ENCODE measurements around the gene RBM33.
"Not testable (repeated sequence)": the region's sequence is repeated elsewhere in the genome, so short reads cannot be mapped to it uniquely, and the experiment has no call there.

The RBM33 gene

GRCh38 chr7:155690655-155691054, 46.2 kb downstream of the RBM33 start:
- not testable (repeated sequence) for DNase-seq (ENCODE audit: low spot score)

- DNase-seq (ENCODE audit: low spot score), result no peak
These were observed 47.9 kb downstream of the RBM33 start for GRCh38 chr7:155692317-155692716.

GRCh38 chr7:155693826-155694225, 49.4 kb downstream of the RBM33 start:
- no peak for DNase-seq (ENCODE audit: low spot score)

- no peak for DNase-seq (ENCODE audit: low spot score)
These were observed 50.4 kb downstream of the RBM33 start for GRCh38 chr7:155694851-155695250.

GRCh38 chr7:155696747-155697146, 52.3 kb downstream of the RBM33 start:
- DNase-seq (ENCODE audit: low spot score), result no peak

GRCh38 chr7:155698633-155699032, 54.2 kb downstream of the RBM33 start:
- no peak for DNase-seq (ENCODE audit: low spot score)

- DNase-seq (ENCODE audit: low spot score), result no peak
These were observed 54.7 kb downstream of the RBM33 start for GRCh38 chr7:155699180-155699579.

- DNase-seq (ENCODE audit: low spot score), result no peak
These were observed 56.4 kb downstream of the RBM33 start for GRCh38 chr7:155700847-155701246.

GRCh38 chr7:155701972-155702544, 57.6 kb downstream of the RBM33 start:
- no peak for DNase-seq (ENCODE audit: low spot score)

- no peak for DNase-seq (ENCODE audit: low spot score)
These were observed 58.2 kb downstream of the RBM33 start for GRCh38 chr7:155702616-155703015.

GRCh38 chr7:155705623-155706360, 61.3 kb downstream of the RBM33 start:
- no peak for DNase-seq (ENCODE audit: low spot score)

GRCh38 chr7:155706376-155706775, 61.9 kb downstream of the RBM33 start:
- DNase-seq (ENCODE audit: low spot score), result no peak

GRCh38 chr7:155709453-155709852, 65.0 kb downstream of the RBM33 start:
- no peak for DNase-seq (ENCODE audit: low spot score)

GRCh38 chr7:155710031-155710430, 65.6 kb downstream of the RBM33 start:
- no peak for DNase-seq (ENCODE audit: low spot score)

GRCh38 chr7:155710530-155710929, 66.1 kb downstream of the RBM33 start:
- no peak for DNase-seq (ENCODE audit: low spot score)

GRCh38 chr7:155711081-155711480, 66.6 kb downstream of the RBM33 start:
- no peak for DNase-seq (ENCODE audit: low spot score)

- no peak for DNase-seq (ENCODE audit: low spot score)
These were observed 68.9 kb downstream of the RBM33 start for GRCh38 chr7:155713384-155713783.

GRCh38 chr7:155714702-155715101, 70.2 kb downstream of the RBM33 start:
- no peak for DNase-seq (ENCODE audit: low spot score)

- no peak for DNase-seq (ENCODE audit: low spot score)
These were observed 70.8 kb downstream of the RBM33 start for GRCh38 chr7:155715111-155715805.

- DNase-seq (ENCODE audit: low spot score), result no peak
These were observed 72.7 kb downstream of the RBM33 start for GRCh38 chr7:155717010-155717744.

- DNase-seq (ENCODE audit: low spot score), result no peak
These were observed 76.6 kb downstream of the RBM33 start for GRCh38 chr7:155721056-155721455.

GRCh38 chr7:155722118-155722517, 77.7 kb downstream of the RBM33 start:
- DNase-seq (ENCODE audit: low spot score), result no peak

GRCh38 chr7:155722936-155723335, 78.5 kb downstream of the RBM33 start:
- no peak for DNase-seq (ENCODE audit: low spot score)

All from D341Med (cell line).